Right atrium auricular region (tissue), 2 donors: ENCODE measurements around the gene SRPX2. TPM values are rescaled to one million over a fixed set of nuclear protein-coding genes. Genes with fewer than 3 reads are reported as not detected.

ENCODE experiments used
- total RNA-seq, 2 donors: library from RNA; depleted of rRNA; stranded (reverse); fragments of >200 nt; gene quantifications; one replicate each; pipeline ENCODE4 v1.1.0, GENCODE V29; 2016

SRPX2 gene
- total RNA-seq, 2 donors from 2014 or later = 14.9 to 15.3 TPM

Other genes with a start within 250 kb of the SRPX2 start
- under 1 TPM; 0.51 to 0.56 TPM for gene PCDH19, start 233.9 kb upstream of the SRPX2 start, total RNA-seq
- 1 to 10 TPM in 1 of 2 donors, not detected in 1; 1.3 TPM for gene TNMD, start 59.3 kb upstream of the SRPX2 start, total RNA-seq
- 10 to 100 TPM in 1 of 2 donors, 1 to 10 TPM in 1; 7.5 to 12.0 TPM for gene TSPAN6, start 7.4 kb upstream of the SRPX2 start, total RNA-seq
- gene SYTL4, start 87.9 kb downstream of the SRPX2 start, total RNA-seq = 1 to 10 TPM; 3.2 to 4.8 TPM
- 1 to 10 TPM; 3.6 to 5.3 TPM for gene CSTF2, start 176.2 kb downstream of the SRPX2 start, total RNA-seq
- under 1 TPM in 1 of 2 donors, not detected in 1; 0.82 TPM for gene NOX1, start 230.2 kb downstream of the SRPX2 start, total RNA-seq